GM12892 (cell line): ENCODE results near the gene SUSD1.

ENCODE experiments used
- POLR2A ChIP-seq: IDR thresholded peaks from 2 replicates; pipeline ENCODE4 v1.6.1; 2011; ENCODE audit warnings: low read depth, low read length, control low read depth
- POLR2AphosphoS5 ChIP-seq: IDR thresholded peaks from 2 replicates; pipeline ENCODE4 v1.6.1; 2011; ENCODE audit warnings: low read depth, low read length, control low read depth

DNA sequence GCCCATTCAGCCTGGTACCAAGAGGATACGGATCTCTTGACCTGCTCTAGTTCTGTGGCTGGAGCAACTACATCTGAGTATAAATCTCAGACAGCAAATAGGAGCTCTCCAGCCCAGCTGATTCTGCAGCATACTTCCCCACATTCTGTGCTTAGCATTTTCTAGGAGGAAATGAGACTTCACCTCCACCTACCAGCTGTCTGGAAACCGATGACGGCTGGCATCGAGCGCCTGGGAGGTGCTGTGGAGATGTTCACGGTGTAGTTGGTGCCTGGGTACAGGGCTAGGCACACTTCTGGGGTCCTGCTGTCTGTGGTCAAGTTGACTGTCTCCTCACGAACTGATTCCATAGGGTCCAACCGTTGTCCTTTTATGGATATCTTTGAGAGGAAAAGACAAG lies 63.6 kb downstream of the SUSD1 start:
- TF ChIP-seq POLR2A (no peak), POLR2AphosphoS5 (no peak)
